Neural cell (in vitro differentiated cells): Measurements from ENCODE around the gene UBXN2A. TPM values are rescaled to one million over a fixed set of nuclear protein-coding genes. Genes with fewer than 3 reads are reported as not detected.

ENCODE experiments used
- H2AFZ ChIP-seq: fragments of 200-600, 300-800 bp; sonication (generic), shearing (Covaris generic); 2 replicates; pipeline ENCODE4 v1.6.0; 2014; ENCODE audit warnings: low read depth, mild to moderate bottlenecking, antibody characterized with exemption, low read length, moderate library complexity
- H3F3A ChIP-seq: fragments of 200-600 bp; shearing (Covaris generic); 2 replicates; pipeline ENCODE4 v1.6.1; 2016; ENCODE audit warnings: mild to moderate bottlenecking, moderate library complexity, mixed read lengths, antibody characterized with exemption, low read length; ENCODE audit not compliant: insufficient read depth, poor library complexity, severe bottlenecking
- H3K27ac ChIP-seq: fragments of 200-600, 300-800 bp; sonication (generic), shearing (Covaris generic); 2 replicates; pipeline ENCODE4 v1.5.1; 2014; ENCODE audit warnings: mild to moderate bottlenecking, low read length, moderate library complexity
- H3K27me3 ChIP-seq: fragments of 300-800, 200-600 bp; sonication (generic), shearing (Covaris generic); 2 replicates; pipeline ENCODE4 v1.6.0; 2014; ENCODE audit warnings: mild to moderate bottlenecking, low read depth, low read length, moderate library complexity; ENCODE audit not compliant: insufficient read depth
- H3K36me3 ChIP-seq: fragments of 300-800, 200-600 bp; sonication (generic), shearing (Covaris generic); 2 replicates; pipeline ENCODE4 v1.5.1; 2014; ENCODE audit warnings: mild to moderate bottlenecking, antibody characterized with exemption, low read length, moderate library complexity; ENCODE audit not compliant: insufficient read depth
- H3K4me2 ChIP-seq: fragments of 300-800, 200-600 bp; sonication (generic), shearing (Covaris generic); 2 replicates; pipeline ENCODE4 v1.6.0; 2014; ENCODE audit warnings: mild to moderate bottlenecking, low read length
- H3K4me3 ChIP-seq: fragments of 300-800, 200-600 bp; sonication (generic), shearing (Covaris generic); 2 replicates; pipeline ENCODE4 v1.5.1; 2014; ENCODE audit warnings: mild to moderate bottlenecking, low read length, moderate library complexity
- H3K79me2 ChIP-seq: fragments of 200-600 bp; shearing (Covaris generic); replicated peaks from 2 replicates; pipeline ENCODE4 v1.6.0; 2014; ENCODE audit warnings: mild to moderate bottlenecking, low read length, moderate library complexity; ENCODE audit not compliant: insufficient read depth
- H3K9ac ChIP-seq: fragments of 300-800, 200-600 bp; sonication (generic), shearing (Covaris generic); 2 replicates; pipeline ENCODE4 v1.6.1; 2016; ENCODE audit warnings: mild to moderate bottlenecking, low read length, mixed read lengths
- H3K9me2 ChIP-seq: fragments of 200-600 bp; shearing (Covaris generic); 2 replicates; pipeline ENCODE4 v1.6.1; 2016; ENCODE audit warnings: mild to moderate bottlenecking, low read length, mixed read lengths; ENCODE audit not compliant: insufficient read depth
- H3K9me3 ChIP-seq: fragments of 200-600, 300-800 bp; sonication (generic), shearing (Covaris generic); 2 replicates; pipeline ENCODE4 v1.6.1; 2016; ENCODE audit warnings: mild to moderate bottlenecking, mixed run types, low read length, moderate library complexity, mixed read lengths
- H4K20me1 ChIP-seq: fragments of 200-600 bp; shearing (Covaris generic); 2 replicates; pipeline ENCODE4 v1.6.1; 2016; ENCODE audit warnings: mild to moderate bottlenecking, mixed run types; ENCODE audit not compliant: insufficient read depth
- CTCF ChIP-seq: fragments of 450-650 bp; IDR thresholded peaks from 2 replicates; pipeline ENCODE4 v1.5.1; 2014; ENCODE audit warnings: antibody characterized with exemption, mild to moderate bottlenecking, moderate library complexity; ENCODE audit not compliant: poor library complexity, severe bottlenecking
- EP300 ChIP-seq: fragments of 450-650 bp; conservative IDR thresholded peaks from 2 replicates; pipeline ENCODE4 v1.6.1; 2014; ENCODE audit warnings: antibody characterized with exemption, mild to moderate bottlenecking, moderate library complexity; ENCODE audit not compliant: poor library complexity, severe bottlenecking
- EZH2 ChIP-seq: fragments of 200-600, 300-800 bp; shearing (Covaris generic), sonication (generic); IDR thresholded peaks from 2 replicates; pipeline ENCODE4 v1.6.1; 2014; ENCODE audit warnings: antibody characterized with exemption, low read length, borderline replicate concordance, mild to moderate bottlenecking; ENCODE audit not compliant: insufficient read depth, poor library complexity, severe bottlenecking
- MXI1 ChIP-seq: fragments of 450-650 bp; conservative IDR thresholded peaks from 2 replicates; pipeline ENCODE4 v1.6.1; 2014; ENCODE audit warnings: antibody characterized with exemption, mild to moderate bottlenecking; ENCODE audit not compliant: poor library complexity, severe bottlenecking
- POLR2AphosphoS5 ChIP-seq: IDR thresholded peaks from 2 replicates; pipeline ENCODE4 v1.6.1; 2012
- RAD21 ChIP-seq: fragments of 450-650 bp; conservative IDR thresholded peaks from 2 replicates; pipeline ENCODE4 v1.6.1; 2014; ENCODE audit warnings: antibody characterized with exemption, mild to moderate bottlenecking, moderate library complexity
- SMC3 ChIP-seq: fragments of 450-650 bp; conservative IDR thresholded peaks from 2 replicates; pipeline ENCODE4 v1.6.1; 2014; ENCODE audit warnings: antibody characterized with exemption, mild to moderate bottlenecking, moderate library complexity; ENCODE audit not compliant: poor library complexity
- TAF1 ChIP-seq: IDR thresholded peaks from 2 replicates; pipeline ENCODE4 v1.6.1; 2012; ENCODE audit warnings: low read depth
- polyA plus RNA-seq: library from polyadenylated mRNA; depleted of rRNA; stranded (reverse); fragments of >200 nt; gene quantifications from 2 replicates; pipeline ENCODE4 v1.2.3, GENCODE V29; 2014
- TF ChIP-seq, protein P1 (sequence below): IDR thresholded peaks from 2 replicates; pipeline ENCODE4 v1.6.1; 2012; ENCODE audit warnings: borderline replicate concordance

UBXN2A gene
- polyA plus RNA-seq, 1 donor from 2014 or later, result 11.0 TPM

DNA sequence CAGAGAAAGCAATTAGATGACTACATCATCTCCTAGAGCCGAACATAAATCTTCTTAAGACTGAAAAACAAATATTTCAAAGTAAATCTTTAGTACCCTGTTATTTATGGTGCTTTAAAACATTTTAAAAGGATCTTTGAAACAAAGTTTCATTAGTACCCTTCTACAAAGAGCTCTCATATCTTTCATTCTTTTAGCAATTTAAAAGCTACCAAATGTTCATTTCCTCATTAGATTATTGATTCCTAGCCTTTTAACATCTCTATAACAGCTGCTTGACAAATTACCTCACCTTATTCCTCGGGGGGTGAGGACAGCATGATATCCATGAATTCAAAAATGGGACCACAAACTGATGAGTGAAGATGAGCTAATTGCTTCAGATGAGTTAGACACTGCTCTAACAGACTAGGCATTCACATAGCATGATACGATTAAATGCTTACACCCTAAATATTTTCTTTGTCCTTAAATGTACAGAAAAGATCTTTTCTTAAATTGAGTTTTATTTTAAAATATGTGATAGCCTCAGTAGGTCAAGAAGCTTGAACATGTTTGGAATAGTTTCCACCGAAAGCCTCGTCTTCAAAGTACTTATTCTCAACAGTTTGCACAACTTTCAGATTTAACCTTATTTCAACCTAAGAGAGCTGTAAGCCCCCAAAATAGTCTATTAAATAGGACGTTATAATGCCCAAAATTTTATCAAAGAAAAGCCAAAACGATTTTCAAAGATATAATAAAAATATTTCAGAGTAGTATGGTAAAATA is 15.5 kb upstream of the UBXN2A start:
- Histone ChIP-seq H3K27me3 (no peaks in the 10 kb centered on the region), H3K79me2 (peaks cover 72% of the 10 kb centered on the region), H3K4me3 (peak overlapping the region; percentile 99), H3K9me2 (no peaks in the 10 kb centered on the region), H3K9me3 (no peaks in the 10 kb centered on the region), H3K27ac (no peak overlapping the region), H2AFZ (no peak overlapping the region), H3K9ac (peak overlapping the region; percentile 98), H3K4me2 (peak overlapping the region; percentile 86), H3K36me3 (no peaks in the 10 kb centered on the region), H4K20me1 (peaks cover 3% of the 10 kb centered on the region), H3F3A (no peaks in the 10 kb centered on the region)
- TF ChIP-seq CTCF (no peak), MXI1 (no peak), POLR2AphosphoS5 (no peak)
- TF ChIP-seq, protein P1, sequence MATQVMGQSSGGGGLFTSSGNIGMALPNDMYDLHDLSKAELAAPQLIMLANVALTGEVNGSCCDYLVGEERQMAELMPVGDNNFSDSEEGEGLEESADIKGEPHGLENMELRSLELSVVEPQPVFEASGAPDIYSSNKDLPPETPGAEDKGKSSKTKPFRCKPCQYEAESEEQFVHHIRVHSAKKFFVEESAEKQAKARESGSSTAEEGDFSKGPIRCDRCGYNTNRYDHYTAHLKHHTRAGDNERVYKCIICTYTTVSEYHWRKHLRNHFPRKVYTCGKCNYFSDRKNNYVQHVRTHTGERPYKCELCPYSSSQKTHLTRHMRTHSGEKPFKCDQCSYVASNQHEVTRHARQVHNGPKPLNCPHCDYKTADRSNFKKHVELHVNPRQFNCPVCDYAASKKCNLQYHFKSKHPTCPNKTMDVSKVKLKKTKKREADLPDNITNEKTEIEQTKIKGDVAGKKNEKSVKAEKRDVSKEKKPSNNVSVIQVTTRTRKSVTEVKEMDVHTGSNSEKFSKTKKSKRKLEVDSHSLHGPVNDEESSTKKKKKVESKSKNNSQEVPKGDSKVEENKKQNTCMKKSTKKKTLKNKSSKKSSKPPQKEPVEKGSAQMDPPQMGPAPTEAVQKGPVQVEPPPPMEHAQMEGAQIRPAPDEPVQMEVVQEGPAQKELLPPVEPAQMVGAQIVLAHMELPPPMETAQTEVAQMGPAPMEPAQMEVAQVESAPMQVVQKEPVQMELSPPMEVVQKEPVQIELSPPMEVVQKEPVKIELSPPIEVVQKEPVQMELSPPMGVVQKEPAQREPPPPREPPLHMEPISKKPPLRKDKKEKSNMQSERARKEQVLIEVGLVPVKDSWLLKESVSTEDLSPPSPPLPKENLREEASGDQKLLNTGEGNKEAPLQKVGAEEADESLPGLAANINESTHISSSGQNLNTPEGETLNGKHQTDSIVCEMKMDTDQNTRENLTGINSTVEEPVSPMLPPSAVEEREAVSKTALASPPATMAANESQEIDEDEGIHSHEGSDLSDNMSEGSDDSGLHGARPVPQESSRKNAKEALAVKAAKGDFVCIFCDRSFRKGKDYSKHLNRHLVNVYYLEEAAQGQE, result no peak

DNA sequence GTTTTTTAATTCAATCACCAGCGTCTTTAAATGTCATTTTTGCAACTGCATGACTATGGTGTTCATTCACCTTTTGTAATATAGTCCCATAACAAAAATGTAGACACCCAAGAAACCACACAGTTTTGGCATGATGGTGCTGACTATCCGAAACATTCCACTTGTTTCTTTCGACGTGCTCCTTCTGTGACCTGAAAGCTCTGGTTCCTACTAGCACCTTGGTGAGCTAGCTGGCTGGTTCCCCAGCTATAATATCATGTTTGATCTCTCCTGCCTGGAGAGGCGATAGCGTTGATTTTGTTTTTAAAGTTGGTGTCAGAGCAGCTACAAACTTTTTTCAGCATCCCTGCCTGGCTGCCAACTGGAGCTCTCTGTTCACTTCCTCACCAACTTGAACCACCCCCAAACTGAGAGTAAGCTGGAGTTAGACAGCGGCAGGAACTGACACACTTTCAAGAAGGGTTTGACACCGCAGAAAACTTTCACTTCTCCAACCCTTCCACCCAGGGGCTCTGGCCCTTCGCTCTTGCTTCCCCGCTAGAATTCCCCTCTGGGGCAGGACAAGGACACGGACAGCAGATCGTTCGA is 14.5 kb upstream of the UBXN2A start:
- H3K4me3 ChIP-seq, result peak overlapping the region; percentile 99
- H3F3A ChIP-seq, result no peaks in the 10 kb centered on the region
- no peaks in the 10 kb centered on the region for H3K9me2 ChIP-seq
- peaks cover 3% of the 10 kb centered on the region for H4K20me1 ChIP-seq
- peak overlapping the region; percentile 96 for H3K27ac ChIP-seq
- peak overlapping the region; percentile 86 for H3K4me2 ChIP-seq
- H2AFZ ChIP-seq, result peak overlapping the region; percentile 99
- no peaks in the 10 kb centered on the region for H3K27me3 ChIP-seq
- H3K9ac ChIP-seq, result peak overlapping the region; percentile 98
- H3K9me3 ChIP-seq, result no peaks in the 10 kb centered on the region
- no peaks in the 10 kb centered on the region for H3K36me3 ChIP-seq
- no peak for TF ChIP-seq TAF1
- no peak for TF ChIP-seq SMC3
- TF ChIP-seq RAD21, result no peak
- TF ChIP-seq POLR2AphosphoS5, result no peak
- TF ChIP-seq EP300, result no peak
- no peak for TF ChIP-seq MXI1
- TF ChIP-seq EZH2, result no peak
- TF ChIP-seq, protein P1, result no peak
- no peak for TF ChIP-seq CTCF
- peaks cover 62% of the 10 kb centered on the region for H3K79me2 ChIP-seq
